CD4-positive, alpha-beta T cell treated with Interleukin-15 for 1 hour (primary cell): ENCODE results near the gene MT3.
"Not testable (repeated sequence)": the region's sequence is repeated elsewhere in the genome, so short reads cannot be mapped to it uniquely, and the experiment has no call there.

ENCODE experiments used
- DNase-seq: peaks from one replicate; pipeline ENCODE4 v3.0.0-alpha.2; 2020

MT3 gene

GRCh38 chr16:56580391-56581048 is 8.8 kb upstream of the MT3 start:
- DNase-seq: no peak

- not testable (repeated sequence) for DNase-seq
Measured at GRCh38 chr16:56582911-56583310, 6.4 kb upstream of the MT3 start.

GRCh38 chr16:56583351-56584168 is 5.8 kb upstream of the MT3 start:
- DNase-seq: no peak

- DNase-seq: no peak
Measured at GRCh38 chr16:56584276-56584675, 5.1 kb upstream of the MT3 start.

GRCh38 chr16:56588781-56589140 is 567 bp upstream of the MT3 start:
- no peak for DNase-seq

GRCh38 chr16:56591377-56592060 is 2.2 kb downstream of the MT3 start:
- no peak for DNase-seq

GRCh38 chr16:56593573-56594291 is 4.4 kb downstream of the MT3 start:
- DNase-seq: no peak

GRCh38 chr16:56594292-56594619 is 4.9 kb downstream of the MT3 start:
- DNase-seq: no peak

- DNase-seq: peak; percentile 35
Measured at GRCh38 chr16:56600398-56600999, 11.2 kb downstream of the MT3 start.

- no peak for DNase-seq
Measured at GRCh38 chr16:56601325-56601724, 12.0 kb downstream of the MT3 start.

- DNase-seq: peak; percentile 29
Measured at GRCh38 chr16:56603589-56603988, 14.3 kb downstream of the MT3 start.

GRCh38 chr16:56604966-56605365 is 15.6 kb downstream of the MT3 start:
- DNase-seq: no peak

- DNase-seq: no peak
Measured at GRCh38 chr16:56605475-56605874, 16.1 kb downstream of the MT3 start.

- no peak for DNase-seq
Measured at GRCh38 chr16:56606071-56606475, 16.7 kb downstream of the MT3 start.

- DNase-seq: no peak
Measured at GRCh38 chr16:56606476-56607108, 17.3 kb downstream of the MT3 start.

GRCh38 chr16:56607109-56607618 is 17.8 kb downstream of the MT3 start:
- no peak for DNase-seq

- no peak for DNase-seq
Measured at GRCh38 chr16:56607675-56608042, 18.3 kb downstream of the MT3 start.

- DNase-seq: peak; percentile 86
Measured at GRCh38 chr16:56608043-56608875, 18.9 kb downstream of the MT3 start, which contains the start of gene MT2A. TSS of gene MT2A (plus strand) at chr16:56608584. CDS start at chr16:56608656, 72 bp downstream.

GRCh38 chr16:56608876-56609462 is 19.6 kb downstream of the MT3 start:
- DNase-seq: no peak

GRCh38 chr16:56609463-56609921 is 20.2 kb downstream of the MT3 start:
- peak; percentile 75 for DNase-seq
